PC-3 (cell line): ENCODE results near the gene SYVN1.

ENCODE experiments used
- CTCF ChIP-seq: fragments of 300-600 bp; sonication (generic); conservative IDR thresholded peaks from 2 replicates; pipeline ENCODE4 v1.5.1; 2017; ENCODE audit warnings: antibody characterized with exemption, low read depth, mild to moderate bottlenecking, low read length
- EZH2 ChIP-seq: fragments of 300-600 bp; sonication (generic); IDR thresholded peaks from one replicate; pipeline ENCODE4 v1.6.1; 2017; ENCODE audit warnings: antibody characterized with exemption, mild to moderate bottlenecking, low read length; ENCODE audit not compliant: unreplicated experiment

- TF ChIP-seq CTCF (no peak), EZH2 (no peak)
These were observed 19.7 kb downstream of the SYVN1 start for GRCh38 chr11:65114538-65115171.
